Tibial artery (tissue), 4 donors: Measurements from ENCODE around the gene BABAM2.
A peak's percentile ranks its signal among the peaks of the same experiment; 100 is the strongest.

ENCODE experiments used
- DNase-seq, 2 donors: peaks; one replicate each; pipeline ENCODE4 v3.0.0-alpha.2; 2019
- H3K27ac ChIP-seq, 2 donors: fragments of 200-600 bp; sonication (generic) in 1 of 2; 1 replicate in 1 of 2; 2 replicates in 1 of 2; pipeline ENCODE4 v1.5.1; 2018 to 2019; ENCODE audit warnings: mild to moderate bottlenecking in 1 of 2
- H3K27me3 ChIP-seq, 2 donors: fragments of 200-600 bp; sonication (generic) in 1 of 2; one replicate each; pipeline versions ENCODE4 v1.5.1 to v1.6.0; 2016 to 2019
- H3K36me3 ChIP-seq, 3 donors: fragments of 200-600 bp; sonication (generic) in 2 of 3; one replicate each; pipeline ENCODE4 v1.5.1; 2016 to 2019; ENCODE audit warnings: mild to moderate bottlenecking in 2 of 3
- H3K4me1 ChIP-seq, 4 donors: fragments of 200-600 bp; sonication (generic) in 2 of 4; 1 replicate in 3 of 4; 2 replicates in 1 of 4; pipeline ENCODE4 v1.5.1; 2016 to 2019
- H3K4me3 ChIP-seq, 2 donors: fragments of 200-600 bp; sonication (generic) in 1 of 2; 1 replicate in 1 of 2; 2 replicates in 1 of 2; pipeline ENCODE4 v1.5.1; 2018 to 2019; ENCODE audit warnings: mild to moderate bottlenecking in 2 of 2
- H3K9me3 ChIP-seq, 3 donors: fragments of 200-600 bp; sonication (generic) in 1 of 3; one replicate each; pipeline ENCODE4 v1.5.1; 2016 to 2019
- intact Hi-C: fragments of 100-400 bp; cut with DNase I; formaldehyde crosslinking; loops from one replicate; pipeline ENCODE4 v1.15.0; 2023; ENCODE audit warnings: low total_unique reads
- TF ChIP-seq, protein P1 (sequence below), 2 experiments: fragments of 200-600 bp in 1 of 2; fragments of 450-650 bp in 1 of 2; IDR thresholded peaks; one replicate each; pipeline ENCODE4 v1.5.1; 2017 to 2019; ENCODE audit warnings: antibody characterized with exemption in 2 of 2, mild to moderate bottlenecking in 1 of 2, moderate library complexity in 1 of 2

BABAM2 gene

GRCh38 chr2:27886322-27886721, 4.2 kb upstream of the BABAM2 start:
- H3K36me3 ChIP-seq: no peaks in the 10 kb centered on the region
- H3K27me3 ChIP-seq: no peaks in the 10 kb centered on the region
- intact Hi-C loops: loop anchor here (10.0 kb wide), 1 partner anchor 62 kb away; no protein-coding TSS in a partner anchor
- DNase-seq: no peak
- TF ChIP-seq, protein P1, sequence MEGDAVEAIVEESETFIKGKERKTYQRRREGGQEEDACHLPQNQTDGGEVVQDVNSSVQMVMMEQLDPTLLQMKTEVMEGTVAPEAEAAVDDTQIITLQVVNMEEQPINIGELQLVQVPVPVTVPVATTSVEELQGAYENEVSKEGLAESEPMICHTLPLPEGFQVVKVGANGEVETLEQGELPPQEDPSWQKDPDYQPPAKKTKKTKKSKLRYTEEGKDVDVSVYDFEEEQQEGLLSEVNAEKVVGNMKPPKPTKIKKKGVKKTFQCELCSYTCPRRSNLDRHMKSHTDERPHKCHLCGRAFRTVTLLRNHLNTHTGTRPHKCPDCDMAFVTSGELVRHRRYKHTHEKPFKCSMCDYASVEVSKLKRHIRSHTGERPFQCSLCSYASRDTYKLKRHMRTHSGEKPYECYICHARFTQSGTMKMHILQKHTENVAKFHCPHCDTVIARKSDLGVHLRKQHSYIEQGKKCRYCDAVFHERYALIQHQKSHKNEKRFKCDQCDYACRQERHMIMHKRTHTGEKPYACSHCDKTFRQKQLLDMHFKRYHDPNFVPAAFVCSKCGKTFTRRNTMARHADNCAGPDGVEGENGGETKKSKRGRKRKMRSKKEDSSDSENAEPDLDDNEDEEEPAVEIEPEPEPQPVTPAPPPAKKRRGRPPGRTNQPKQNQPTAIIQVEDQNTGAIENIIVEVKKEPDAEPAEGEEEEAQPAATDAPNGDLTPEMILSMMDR (IDR thresholded peaks at IDR 0.05): no peak
- H3K27ac ChIP-seq: peak overlapping the region; percentile 2 to 90
- no peak overlapping the region for H3K4me3 ChIP-seq
- H3K9me3 ChIP-seq: no peaks in the 10 kb centered on the region
- H3K4me1 ChIP-seq: peaks cover 0 to 43% (median 17%) of the 10 kb centered on the region in 4 donors

GRCh38 chr2:27887111-27887510, 3.4 kb upstream of the BABAM2 start:
- Histone ChIP-seq H3K4me3 (no peak overlapping the region), H3K27ac (peak overlapping the region; percentile 90 to 95), H3K36me3 (no peaks in the 10 kb centered on the region), H3K9me3 (no peaks in the 10 kb centered on the region), H3K4me1 (peaks cover 0 to 51% (median 18%) of the 10 kb centered on the region in 4 donors), H3K27me3 (no peaks in the 10 kb centered on the region)
- TF ChIP-seq, protein P1 (IDR thresholded peaks at IDR 0.05): no peak
- no peak for DNase-seq
- intact Hi-C loops: loop anchor here (10.0 kb wide), 1 partner anchor 62 kb away; no protein-coding TSS in a partner anchor

- TF ChIP-seq, protein P1 (IDR thresholded peaks at IDR 0.05): no peak
- Histone ChIP-seq H3K9me3 (no peaks in the 10 kb centered on the region), H3K27me3 (no peaks in the 10 kb centered on the region), H3K27ac (peak overlapping the region; percentile 90 to 95), H3K4me1 (peaks cover 0 to 52% (median 19%) of the 10 kb centered on the region in 4 donors), H3K4me3 (no peak overlapping the region), H3K36me3 (no peaks in the 10 kb centered on the region)
- no peak for DNase-seq
- intact Hi-C loops: loop anchor here (10.0 kb wide), 1 partner anchor 63 kb away; no protein-coding TSS in a partner anchor
Observed at GRCh38 chr2:27887830-27888229, 2.7 kb upstream of the BABAM2 start.

- Histone ChIP-seq H3K27me3 (no peaks in the 10 kb centered on the region), H3K4me1 (peaks cover 0 to 52% (median 19%) of the 10 kb centered on the region in 4 donors), H3K27ac (peak overlapping the region; percentile 90 to 95), H3K36me3 (no peaks in the 10 kb centered on the region), H3K4me3 (no peak overlapping the region), H3K9me3 (no peaks in the 10 kb centered on the region)
- TF ChIP-seq, protein P1 (IDR thresholded peaks at IDR 0.05): no peak
- intact Hi-C loops: loop anchor here (10.0 kb wide), 1 partner anchor 64 kb away; no protein-coding TSS in a partner anchor
- no peak for DNase-seq
Observed at GRCh38 chr2:27888790-27889189, 1.7 kb upstream of the BABAM2 start.

GRCh38 chr2:27889774-27890145, 769 bp upstream of the BABAM2 start:
- peaks cover 0 to 52% (median 19%) of the 10 kb centered on the region in 4 donors for H3K4me1 ChIP-seq
- H3K9me3 ChIP-seq: no peaks in the 10 kb centered on the region
- intact Hi-C loops: loop anchor here (2.0 to 10.0 kb wide), 3 partner anchors 65 to 501 kb away; partner anchors contain the start of gene MRPL33
- peak in 1 of 2 donors; percentile 72 for DNase-seq
- H3K27me3 ChIP-seq: no peaks in the 10 kb centered on the region
- peak overlapping the region; percentile 61 to 82 for H3K4me3 ChIP-seq
- peak overlapping the region; percentile 90 to 95 for H3K27ac ChIP-seq
- TF ChIP-seq, protein P1 (IDR thresholded peaks at IDR 0.05): no peak
- H3K36me3 ChIP-seq: peaks cover 0 to 5% (median 0%) of the 10 kb centered on the region in 3 donors
